Lower lobe of right lung (tissue), 2 donors: ENCODE measurements around the gene C17orf78. TPM values are rescaled to one million over a fixed set of nuclear protein-coding genes. Genes with fewer than 3 reads are reported as not detected.
A peak's percentile ranks its signal among the peaks of the same experiment; 100 is the strongest.

ENCODE experiments used
- ATAC-seq, 2 donors: fragments of 200-7000 bp; cut with Tn5 transposase; one replicate each; pipeline ENCODE4 v1.9.1; 2020 to 2022; ENCODE audit warnings: mild to moderate bottlenecking in 2 of 2, moderate library complexity in 2 of 2
- DNase-seq: peaks from one replicate; pipeline ENCODE4 v3.0.0-alpha.2; 2020
- H3K27ac ChIP-seq: fragments of 200-600 bp; one replicate; pipeline ENCODE4 v1.8.0; 2022
- H3K27me3 ChIP-seq: fragments of 200-600 bp; one replicate; pipeline ENCODE4 v1.8.0; 2022; ENCODE audit warnings: low read depth
- H3K36me3 ChIP-seq: fragments of 200-600 bp; one replicate; pipeline ENCODE4 v1.8.0; 2022; ENCODE audit warnings: mild to moderate bottlenecking
- H3K4me1 ChIP-seq: fragments of 200-600 bp; one replicate; pipeline ENCODE4 v1.8.0; 2022
- H3K4me3 ChIP-seq: fragments of 200-600 bp; one replicate; pipeline ENCODE4 v1.8.0; 2022; ENCODE audit warnings: mild to moderate bottlenecking
- H3K9me3 ChIP-seq: fragments of 200-600 bp; one replicate; pipeline ENCODE4 v1.8.0; 2022
- CTCF ChIP-seq: fragments of 200-600 bp; IDR thresholded peaks from one replicate; pipeline ENCODE4 v1.8.0; 2022; ENCODE audit warnings: antibody characterized with exemption, mild to moderate bottlenecking
- intact Hi-C: fragments of 100-400 bp; cut with DNase I; formaldehyde crosslinking; loops from one replicate; pipeline ENCODE4 v1.11.0; 2022
- total RNA-seq: library from RNA; stranded (reverse); fragmentation: NEBNext Ultra II Directional; extraction: Animal tissue kit (Norgen Biotek cat#: 25700); gene quantifications from one replicate; pipeline ENCODE4 v1.2.1, GENCODE V29; 2021
- donor health status: DM: no; HTN: yes; CAD: no; lungs with severe emphysema.

C17orf78 gene
- total RNA-seq, 1 donor from 2014 or later = not detected

GRCh38 chr17:37359682-37360188 is 16.1 kb upstream of the C17orf78 start:
- intact Hi-C loops = no loop called here
- no peak for TF ChIP-seq CTCF

GRCh38 chr17:37360632-37361031 is 15.2 kb upstream of the C17orf78 start:
- intact Hi-C loops = no loop called here
- no peak overlapping the region for H3K4me3 ChIP-seq
- no peak for DNase-seq
- no peak for ATAC-seq
- H3K27ac ChIP-seq = peak overlapping the region; percentile 88
- H3K36me3 ChIP-seq = no peaks in the 10 kb centered on the region
- no peaks in the 10 kb centered on the region for H3K9me3 ChIP-seq
- no peaks in the 10 kb centered on the region for H3K27me3 ChIP-seq
- TF ChIP-seq CTCF = no peak
- H3K4me1 ChIP-seq = peaks cover 26% of the 10 kb centered on the region

More at GRCh38 chr17:37359682-37360188, 16.1 kb upstream of the C17orf78 start:
- peak overlapping the region; percentile 94 for H3K4me3 ChIP-seq
- no peak for DNase-seq
- H3K36me3 ChIP-seq = no peaks in the 10 kb centered on the region
- no peaks in the 10 kb centered on the region for H3K9me3 ChIP-seq
- peak in 1 of 2 donors; percentile 2 for ATAC-seq
- peak overlapping the region; percentile 88 for H3K27ac ChIP-seq
- H3K4me1 ChIP-seq = peaks cover 26% of the 10 kb centered on the region
- no peaks in the 10 kb centered on the region for H3K27me3 ChIP-seq

- Histone ChIP-seq H3K27me3 (no peaks in the 10 kb centered on the region), H3K9me3 (no peaks in the 10 kb centered on the region), H3K4me3 (no peak overlapping the region), H3K27ac (no peak overlapping the region), H3K4me1 (peaks cover 26% of the 10 kb centered on the region), H3K36me3 (no peaks in the 10 kb centered on the region)
- TF ChIP-seq CTCF = no peak
- intact Hi-C loops = no loop called here
- no peak for DNase-seq
- ATAC-seq = no peak
These were observed 14.2 kb upstream of the C17orf78 start for GRCh38 chr17:37361543-37361942.

GRCh38 chr17:37365589-37365988 is 10.2 kb upstream of the C17orf78 start:
- intact Hi-C loops = no loop called here
- Histone ChIP-seq H3K9me3 (no peaks in the 10 kb centered on the region), H3K36me3 (no peaks in the 10 kb centered on the region), H3K4me1 (peaks cover under 1% of the 10 kb centered on the region), H3K4me3 (no peak overlapping the region), H3K27ac (no peak overlapping the region), H3K27me3 (no peaks in the 10 kb centered on the region)
- ATAC-seq (no peak), DNase-seq (no peak)
- no peak for TF ChIP-seq CTCF

GRCh38 chr17:37368577-37368976 is 7.2 kb upstream of the C17orf78 start:
- H3K27ac ChIP-seq = no peak overlapping the region
- no peak overlapping the region for H3K4me3 ChIP-seq
- no peaks in the 10 kb centered on the region for H3K9me3 ChIP-seq
- no peaks in the 10 kb centered on the region for H3K27me3 ChIP-seq
- peak; percentile 71 to 73 for ATAC-seq
- no peak for TF ChIP-seq CTCF
- H3K4me1 ChIP-seq = no peaks in the 10 kb centered on the region
- DNase-seq = no peak
- H3K36me3 ChIP-seq = no peaks in the 10 kb centered on the region
- intact Hi-C loops = no loop called here
